AG09309 (cell line): ENCODE data around the gene L3MBTL4.

Experiments
- DNase-seq: peaks from one replicate; pipeline ENCODE4 v3.0.0-alpha.2; 2010; ENCODE audit warnings: low read depth
- H3K4me3 ChIP-seq: 2 replicates; pipeline ENCODE4 v1.5.1; 2011; ENCODE audit warnings: mild to moderate bottlenecking, low read depth, low read length, moderate library complexity; ENCODE audit not compliant: control insufficient read depth
- CTCF ChIP-seq: IDR thresholded peaks from 2 replicates; pipeline ENCODE4 v1.5.1; 2011; ENCODE audit warnings: mild to moderate bottlenecking, low read depth, low read length, inconsistent platforms; ENCODE audit not compliant: insufficient read depth, control insufficient read depth; ENCODE audit errors: missing control alignments

Gene L3MBTL4

GRCh38 chr18:6010921-6011320 is 403.8 kb downstream of the L3MBTL4 start:
- no peak overlapping the region for H3K4me3 ChIP-seq
- DNase-seq: no peak
- TF ChIP-seq CTCF: no peak

GRCh38 chr18:6010284-6010683 is 404.4 kb downstream of the L3MBTL4 start:
- H3K4me3 ChIP-seq: no peak overlapping the region
- no peak for TF ChIP-seq CTCF
- no peak for DNase-seq

- peak; percentile 18 for DNase-seq
- H3K4me3 ChIP-seq: no peak overlapping the region
- no peak for TF ChIP-seq CTCF
Measured at GRCh38 chr18:6009756-6010155, 405.0 kb downstream of the L3MBTL4 start.

- no peak for TF ChIP-seq CTCF
- no peak overlapping the region for H3K4me3 ChIP-seq
- DNase-seq: no peak
Measured at GRCh38 chr18:6004683-6005082, 410.0 kb downstream of the L3MBTL4 start.

- no peak for DNase-seq
- no peak overlapping the region for H3K4me3 ChIP-seq
- no peak for TF ChIP-seq CTCF
Measured at GRCh38 chr18:6004119-6004518, 410.6 kb downstream of the L3MBTL4 start.

GRCh38 chr18:6001867-6002266 is 412.8 kb downstream of the L3MBTL4 start:
- TF ChIP-seq CTCF: no peak
- no peak for DNase-seq
- H3K4me3 ChIP-seq: no peak overlapping the region

GRCh38 chr18:5998907-5999306 is 415.8 kb downstream of the L3MBTL4 start:
- TF ChIP-seq CTCF: no peak
- no peak for DNase-seq
- no peak overlapping the region for H3K4me3 ChIP-seq
